ENCODE results near the gene ROR2.

DNA sequence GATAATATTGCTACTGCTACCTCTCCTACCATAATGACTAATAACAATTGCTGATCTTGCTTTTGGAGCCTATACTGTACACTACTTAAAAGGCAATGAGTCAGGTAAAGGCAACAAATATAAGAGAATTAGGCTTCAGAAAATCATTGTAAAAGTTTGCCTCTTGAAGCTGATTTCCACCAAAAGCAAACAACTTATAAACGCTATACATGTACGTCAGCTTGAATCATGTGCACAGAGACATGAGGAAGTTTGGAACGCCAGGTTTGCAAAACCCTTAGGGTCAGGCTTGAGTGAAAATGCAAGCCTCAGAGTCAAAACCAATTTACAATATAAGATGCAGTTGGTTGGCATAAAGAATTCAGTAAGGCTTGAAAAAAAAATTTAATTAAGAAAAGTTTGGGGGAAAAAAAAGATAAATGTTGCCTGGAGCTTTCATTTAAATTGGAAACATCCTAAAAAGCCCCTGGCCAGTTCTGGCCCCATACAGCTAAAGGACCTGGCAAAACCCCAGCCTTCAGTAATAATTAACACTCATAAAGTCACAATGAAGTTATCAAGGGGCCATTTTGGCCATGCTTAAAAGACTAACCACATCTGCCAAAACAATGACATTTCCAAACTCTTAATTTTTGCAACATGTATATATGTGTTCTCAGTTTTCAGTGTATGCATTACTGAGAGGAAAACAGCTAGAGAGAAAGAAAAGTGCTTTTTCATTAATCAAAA lies 345.4 kb downstream of the ROR2 start:
- TF ChIP-seq, protein P1, sequence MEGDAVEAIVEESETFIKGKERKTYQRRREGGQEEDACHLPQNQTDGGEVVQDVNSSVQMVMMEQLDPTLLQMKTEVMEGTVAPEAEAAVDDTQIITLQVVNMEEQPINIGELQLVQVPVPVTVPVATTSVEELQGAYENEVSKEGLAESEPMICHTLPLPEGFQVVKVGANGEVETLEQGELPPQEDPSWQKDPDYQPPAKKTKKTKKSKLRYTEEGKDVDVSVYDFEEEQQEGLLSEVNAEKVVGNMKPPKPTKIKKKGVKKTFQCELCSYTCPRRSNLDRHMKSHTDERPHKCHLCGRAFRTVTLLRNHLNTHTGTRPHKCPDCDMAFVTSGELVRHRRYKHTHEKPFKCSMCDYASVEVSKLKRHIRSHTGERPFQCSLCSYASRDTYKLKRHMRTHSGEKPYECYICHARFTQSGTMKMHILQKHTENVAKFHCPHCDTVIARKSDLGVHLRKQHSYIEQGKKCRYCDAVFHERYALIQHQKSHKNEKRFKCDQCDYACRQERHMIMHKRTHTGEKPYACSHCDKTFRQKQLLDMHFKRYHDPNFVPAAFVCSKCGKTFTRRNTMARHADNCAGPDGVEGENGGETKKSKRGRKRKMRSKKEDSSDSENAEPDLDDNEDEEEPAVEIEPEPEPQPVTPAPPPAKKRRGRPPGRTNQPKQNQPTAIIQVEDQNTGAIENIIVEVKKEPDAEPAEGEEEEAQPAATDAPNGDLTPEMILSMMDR (IDR thresholded peaks at IDR 0.05): no peak
- no peak for TF ChIP-seq POLR2AphosphoS5 (IDR thresholded peaks at IDR 0.05)
